ENCODE measurements around the gene GLS2. TPM values are rescaled to one million over a fixed set of nuclear protein-coding genes. Genes with fewer than 3 reads are reported as not detected.

Gene GLS2
- total and polyA plus RNA-seq, 10 of the 15 experiments (the other 5 are each of a cell fraction or from before 2014, with no cell fraction given), result 0.64 to 6.4 (median 3.3) TPM

GRCh38 chr12:56520048-56520447, 32.1 kb upstream of the GLS2 start (continued):
- TF ChIP-seq PRDM15 (CRISPR knock-in tag; IDR thresholded peaks at IDR 0.05) (no peak), BCL11A (IDR thresholded peaks at IDR 0.05; ENCODE audit: low read depth, low read length) (no peak)

GRCh38 chr12:56518570-56518969, 30.6 kb upstream of the GLS2 start:
- Histone ChIP-seq H3K79me2 (ENCODE audit: control insufficient read depth, insufficient read depth, low read length) (no peaks in the 10 kb centered on the region), H3K27ac (ENCODE audit: control insufficient read depth, insufficient read depth) (no peak overlapping the region), H3K9ac (ENCODE audit: control insufficient read depth, insufficient read depth, low read length) (no peak overlapping the region), H3K9me3 (replicated peaks; ENCODE audit: control insufficient read depth, insufficient read depth, low read length) (no peaks in the 10 kb centered on the region), H3K4me1 (ENCODE audit: control insufficient read depth, insufficient read depth, low read length) (peaks cover 4% of the 10 kb centered on the region; the same call in 1 of the 2 replicates), H3K36me3 (ENCODE audit: control insufficient read depth in 2 of 2, insufficient read depth in 2 of 2, low read length in 1 of 2) (no peaks in the 10 kb centered on the region), H2AFZ (ENCODE audit: control insufficient read depth, low read depth, low read length) (no peak overlapping the region), H3K27me3 (replicated peaks in 1 of 2; ENCODE audit: control insufficient read depth in 2 of 2, insufficient read depth in 2 of 2, low read length in 1 of 2) (no peaks in the 10 kb centered on the region; a peak in 1 of 4 replicates), H3K4me3 (no peak overlapping the region), H4K20me1 (ENCODE audit: control insufficient read depth, insufficient read depth) (no peaks in the 10 kb centered on the region), H3K4me2 (ENCODE audit: control insufficient read depth, insufficient read depth) (no peak overlapping the region)
- no TSS peak for BruUV-seq (replicated peaks)
- in situ Hi-C loops (cut with MboI), result no loop called here
- no peak for DNase-seq (ENCODE audit: low read depth, low spot score)
- WGBS (ENCODE audit: insufficient coverage, insufficient replicate concordance, low lambda C conversion rate, missing lambda C conversion rate), result 19% methylated on average over 2 of the region's 2 CpGs
- FAIRE-seq, result no peak
- SMC1A ChIA-PET (ENCODE audit: uncharacterized antibody, unreplicated experiment), result no interaction called here
- intact Hi-C loops (cut with micrococcal nuclease; ENCODE audit: unreplicated experiment), result no loop called here
- POLR2A ChIA-PET, result no interaction called here
- no peak for ATAC-seq
- CTCF ChIA-PET, result interaction anchor here (1.6 kb wide), 1 partner anchor 78 kb away, joined by 4 read pairs; no protein-coding TSS in a partner anchor
- RAD21 ChIA-PET (ENCODE audit: unreplicated experiment), result interaction anchor here (0.6 kb wide), 1 partner anchor 55 kb away, joined by 3 read pairs; no protein-coding TSS in a partner anchor
- TF ChIP-seq RAD21 (IDR thresholded peaks at IDR 0.05; ENCODE audit: insufficient read depth, low read depth, low read length) (no peak), SREBF1 (IDR thresholded peaks at IDR 0.05; ENCODE audit: low read length) (no peak), MTA2 (IDR thresholded peaks at IDR 0.05; ENCODE audit: low read depth) (no peak), MLLT1 (IDR thresholded peaks at IDR 0.05) (no peak), EP300 (IDR thresholded peaks at IDR 0.05; ENCODE audit: borderline replicate concordance in 1 of 2, control insufficient read depth in 1 of 2, low read depth in 2 of 2, low read length in 2 of 2) (no peak), KLF5 (IDR thresholded peaks at IDR 0.05; ENCODE audit: partially characterized antibody) (no peak), PBX3 (IDR thresholded peaks at IDR 0.05; ENCODE audit: insufficient replicate concordance, low read depth, low read length) (no peak), ZBTB4 (CRISPR knock-in tag; IDR thresholded peaks at IDR 0.05) (no peak), BACH1 (IDR thresholded peaks at IDR 0.05; ENCODE audit: borderline replicate concordance) (no peak)

Data from GM12878 (cell line).